HG03439 (cell line): ENCODE measurements around the gene LCE1E.

Source experiments
- ATAC-seq: cut with Tn5 transposase; IDR thresholded peaks from one replicate; pipeline ENCODE4 v1.9.1; 2021; ENCODE audit warnings: mild to moderate bottlenecking, moderate library complexity; ENCODE audit not compliant: unreplicated experiment

Gene LCE1E, protein sequence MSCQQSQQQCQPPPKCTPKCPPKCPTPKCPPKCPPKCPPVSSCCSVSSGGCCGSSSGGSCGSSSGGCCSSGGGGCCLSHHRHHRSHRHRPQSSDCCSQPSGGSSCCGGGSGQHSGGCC

DNA sequence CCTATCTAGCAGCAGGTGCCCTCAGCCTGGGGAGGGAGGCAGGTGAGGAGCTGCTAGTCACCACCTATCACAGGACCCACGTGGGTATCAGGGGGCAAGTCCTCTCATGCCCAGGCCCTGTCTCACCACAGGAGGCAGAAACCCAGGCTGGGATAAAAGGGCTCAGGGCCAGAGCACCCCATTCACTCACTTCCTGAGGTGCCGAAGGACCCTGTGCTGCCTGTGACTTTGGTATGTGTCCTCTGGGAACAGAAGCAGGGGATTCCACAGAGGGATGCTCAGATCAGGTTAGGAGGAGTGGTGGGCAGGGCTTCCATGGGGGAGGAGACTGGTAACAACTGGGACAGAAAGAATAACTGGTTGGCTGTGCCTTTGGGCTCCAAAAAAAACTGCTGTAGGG, at the start of gene LCE1E:
Gene LCE1E, plus strand, starts transcription at position 181 of the 400 bp plus-strand sequence. CDS start 1,043 bp downstream, outside the sequence.
- no peak for ATAC-seq

- no peak for ATAC-seq
Observed at GRCh38 chr1:152737997-152738396, 48.1 kb upstream of the LCE1E start.

DNA sequence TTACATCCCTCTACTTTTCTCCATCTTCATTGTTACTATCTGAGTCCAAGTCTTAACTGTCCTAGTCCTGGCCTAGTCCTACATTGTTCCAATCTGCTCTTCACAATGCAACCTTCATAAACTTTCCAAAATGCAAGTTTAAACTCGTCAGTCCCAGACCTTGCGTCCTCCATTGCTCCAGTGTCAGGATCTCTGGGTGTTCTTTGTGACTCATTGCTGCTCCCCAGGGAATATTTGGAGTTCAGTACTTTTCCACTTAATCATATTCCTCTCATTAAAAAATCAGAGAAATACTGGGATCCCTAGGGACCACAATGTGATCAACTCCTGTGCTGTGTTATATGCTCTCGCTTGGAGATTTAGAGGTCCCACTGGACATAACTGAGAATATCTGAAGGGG, 46.2 kb upstream of the LCE1E start:
- ATAC-seq, result no peak

- no peak for ATAC-seq
Observed at GRCh38 chr1:152741656-152742055, 44.4 kb upstream of the LCE1E start.

DNA sequence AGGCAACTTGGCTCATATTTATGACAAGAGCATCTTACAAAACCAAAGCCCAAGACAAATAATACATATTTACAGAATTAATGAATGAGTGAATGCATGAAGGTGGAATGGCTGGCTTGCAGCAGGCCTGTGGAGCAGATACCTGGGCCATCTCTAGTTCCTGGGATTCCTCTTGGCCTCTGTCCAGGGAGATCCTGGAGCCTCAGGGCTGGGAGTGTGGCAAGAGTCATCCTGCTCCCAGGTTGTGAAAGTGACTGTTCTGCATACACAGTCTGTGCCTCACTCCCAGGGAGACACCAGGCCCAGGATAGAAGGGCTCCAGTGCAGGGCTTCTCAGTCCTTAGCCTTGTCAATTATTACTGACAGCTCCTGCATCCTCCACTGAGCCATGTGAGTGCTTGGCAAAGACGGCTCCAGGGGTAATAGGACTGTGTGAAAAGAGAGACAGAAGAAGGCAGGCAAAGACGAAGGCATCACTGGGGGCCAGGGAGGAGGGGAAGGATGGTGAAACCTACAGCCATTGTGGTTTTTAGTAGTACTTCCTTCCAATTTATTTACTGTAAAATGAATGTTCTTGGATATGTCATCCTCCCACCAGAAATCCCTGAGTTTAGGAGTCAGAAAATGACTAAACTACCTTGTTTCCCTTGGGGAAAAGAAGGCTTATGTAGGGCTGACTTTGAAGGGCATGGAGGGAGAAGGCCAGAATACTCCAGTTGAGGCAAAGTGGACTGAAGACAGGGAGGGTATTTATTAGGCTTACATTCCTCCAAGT, 42.5 kb upstream of the LCE1E start:
- ATAC-seq, result no peak

DNA sequence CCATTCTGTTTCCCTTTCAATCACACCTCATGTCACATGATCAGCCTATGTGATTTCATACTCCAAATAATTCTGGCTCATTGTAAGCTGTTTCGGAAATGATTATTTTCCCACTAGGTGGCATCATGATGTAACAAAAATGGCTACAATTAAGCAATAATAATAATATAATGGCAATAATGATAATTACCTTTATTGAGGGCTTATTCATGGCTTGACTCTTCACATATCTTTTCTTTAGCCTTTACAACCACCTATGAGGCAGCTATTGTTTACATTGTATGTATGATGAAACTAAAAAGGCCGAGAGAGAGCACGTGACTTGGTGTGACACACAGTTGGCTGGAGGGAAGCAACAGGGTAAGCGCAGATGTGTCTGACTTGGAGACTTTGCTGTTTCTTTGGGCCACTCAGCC, 40.8 kb upstream of the LCE1E start:
- ATAC-seq, result no peak

DNA sequence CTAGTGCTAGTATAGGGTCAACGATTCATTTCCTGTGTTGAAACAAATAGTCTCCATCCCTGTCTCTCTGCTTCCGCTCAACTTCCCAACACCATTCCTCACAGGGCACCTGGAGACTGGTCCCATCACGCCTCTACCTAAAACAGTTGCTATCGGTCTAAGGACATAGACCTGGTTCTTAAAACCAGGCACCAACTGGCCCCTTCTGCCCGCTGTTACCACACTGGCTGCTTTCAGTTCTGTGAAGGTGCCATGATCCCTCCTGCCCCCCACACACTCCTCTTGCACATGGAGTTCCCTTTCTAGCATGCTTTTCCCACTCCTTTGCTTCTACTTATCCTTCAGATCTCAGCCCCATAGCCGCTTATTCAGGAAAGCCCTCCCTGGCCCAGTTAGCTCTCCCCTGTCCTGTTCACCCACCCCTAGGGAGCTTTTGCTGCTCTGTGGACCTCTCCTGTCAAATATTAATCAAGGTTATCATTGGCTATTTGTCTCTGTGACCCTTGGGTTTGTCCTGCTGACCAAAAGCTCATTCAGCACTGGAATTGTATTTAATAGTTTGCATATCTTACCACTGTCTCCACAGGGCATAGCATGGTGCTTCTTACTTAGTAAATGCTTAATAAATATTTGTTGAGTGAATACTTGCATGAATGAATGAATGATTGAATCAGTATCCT, 40.2 kb upstream of the LCE1E start:
- no peak for ATAC-seq

DNA sequence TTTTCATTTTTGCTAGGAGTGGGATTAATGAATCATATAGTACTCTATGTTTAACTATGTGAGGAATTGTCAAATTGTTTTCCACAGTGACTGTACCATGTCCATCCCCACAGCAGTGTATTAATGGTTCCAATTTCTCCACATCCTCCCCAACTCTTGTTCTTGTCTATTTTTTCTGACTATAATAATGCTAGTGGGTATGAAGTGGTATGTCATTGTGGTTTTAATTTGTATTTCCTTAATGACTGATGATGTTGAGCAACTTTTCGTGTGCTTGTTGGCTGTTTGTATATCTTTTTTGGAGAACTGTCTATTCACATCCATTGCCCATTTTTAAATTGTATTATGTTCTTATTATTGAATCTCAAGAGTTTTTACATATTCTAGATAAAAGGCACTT, 38.2 kb upstream of the LCE1E start:
- ATAC-seq, result no peak

GRCh38 chr1:152752225-152752624, 33.8 kb upstream of the LCE1E start:
- no peak for ATAC-seq

- no peak for ATAC-seq
Observed at GRCh38 chr1:152753586-152753985, 32.5 kb upstream of the LCE1E start.

GRCh38 chr1:152756872-152757271, 29.2 kb upstream of the LCE1E start:
- no peak for ATAC-seq

DNA sequence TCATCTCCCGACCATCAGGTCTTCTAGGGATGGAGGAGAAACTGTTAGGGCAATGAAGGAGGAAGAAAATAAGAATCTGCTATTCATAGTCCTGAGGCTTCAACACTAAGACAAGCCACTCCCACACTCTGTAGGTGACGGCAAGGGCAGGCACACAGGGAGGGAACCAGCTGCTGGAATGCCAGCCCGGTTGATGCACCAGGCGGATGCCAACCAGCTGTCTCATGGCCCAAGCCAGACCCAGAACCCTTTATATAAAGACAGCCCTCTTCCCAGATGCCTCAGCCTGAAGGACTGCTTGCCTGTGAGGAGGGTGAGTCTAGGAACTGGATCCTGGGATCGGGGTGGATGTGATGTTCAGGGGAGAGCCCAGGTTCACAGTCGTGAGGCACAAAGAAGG, 28.3 kb upstream of the LCE1E start, which contains the start of gene KPRP:
Gene KPRP, plus strand, starts transcription at position 279 of the 400 bp plus-strand sequence. CDS start 1,564 bp downstream, outside the sequence.
- ATAC-seq, result no peak

DNA sequence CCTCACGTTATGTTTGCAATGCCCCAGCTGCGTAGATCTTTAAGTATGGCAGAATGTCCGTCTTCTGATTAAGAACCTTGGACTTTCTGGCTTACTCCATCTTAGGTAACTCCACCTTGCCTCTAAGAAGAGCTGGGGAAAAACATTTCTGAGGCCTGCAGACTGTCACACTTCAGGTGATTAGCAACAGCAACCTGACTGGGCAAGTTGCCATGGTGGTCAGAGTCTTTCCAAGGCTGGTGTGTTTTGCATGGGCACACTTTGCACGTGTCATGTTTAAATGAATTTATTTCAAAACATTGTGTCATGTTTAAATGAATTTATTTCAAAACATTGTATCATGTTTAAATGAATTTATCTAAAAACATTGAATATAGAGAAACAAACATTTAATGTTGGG, 27.4 kb upstream of the LCE1E start:
- no peak for ATAC-seq

- ATAC-seq, result no peak
Observed at GRCh38 chr1:152759453-152760173, 26.4 kb upstream of the LCE1E start.

DNA sequence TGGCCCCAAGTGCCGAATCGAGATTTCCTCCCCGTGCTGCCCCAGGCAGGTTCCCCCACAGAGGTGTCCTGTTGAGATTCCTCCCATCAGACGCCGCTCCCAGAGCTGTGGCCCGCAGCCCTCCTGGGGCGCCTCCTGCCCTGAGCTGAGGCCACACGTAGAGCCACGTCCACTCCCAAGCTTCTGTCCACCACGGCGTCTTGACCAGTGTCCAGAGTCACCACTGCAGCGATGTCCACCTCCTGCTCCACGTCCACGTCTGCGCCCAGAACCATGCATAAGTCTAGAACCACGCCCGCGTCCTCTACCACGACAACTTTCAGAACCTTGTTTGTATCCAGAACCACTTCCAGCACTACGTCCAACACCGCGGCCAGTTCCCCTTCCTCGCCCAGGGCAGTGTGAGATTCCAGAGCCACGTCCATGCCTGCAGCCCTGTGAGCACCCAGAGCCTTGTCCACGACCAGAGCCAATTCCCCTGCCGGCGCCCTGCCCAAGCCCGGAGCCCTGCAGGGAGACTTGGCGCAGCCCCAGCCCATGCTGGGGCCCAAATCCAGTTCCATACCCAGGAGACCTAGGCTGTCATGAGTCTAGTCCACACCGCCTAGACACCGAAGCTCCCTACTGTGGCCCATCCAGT, 25.4 kb upstream of the LCE1E start:
- no peak for ATAC-seq

DNA sequence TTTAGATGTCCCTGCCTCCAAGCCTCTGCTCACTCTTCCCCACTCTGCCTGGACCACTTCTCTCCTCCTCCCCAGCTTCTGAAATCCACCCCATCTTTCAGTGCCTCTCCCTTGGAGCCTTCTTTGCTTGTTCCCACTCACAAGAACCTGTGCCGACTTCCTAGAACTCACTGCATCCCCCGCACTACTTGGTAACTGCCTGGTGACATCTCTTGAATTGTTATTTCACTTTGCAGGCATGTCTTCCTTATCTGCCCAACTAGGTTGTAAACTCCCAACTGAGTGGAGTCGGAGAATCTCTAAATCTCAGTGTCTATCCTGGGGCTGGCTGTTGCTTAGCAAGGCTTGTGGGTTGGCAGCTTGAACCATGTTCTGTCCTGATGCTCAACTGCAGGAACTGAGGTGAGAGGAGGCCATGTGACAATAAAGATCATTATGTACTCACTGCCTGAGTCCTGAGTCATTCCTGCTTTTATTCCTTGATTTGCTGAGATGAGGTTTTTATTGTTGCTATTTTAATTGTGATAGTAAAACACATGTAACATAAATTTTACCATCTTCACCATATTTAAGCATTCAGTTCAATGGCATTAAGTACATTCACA, 24.3 kb upstream of the LCE1E start:
- no peak for ATAC-seq

DNA sequence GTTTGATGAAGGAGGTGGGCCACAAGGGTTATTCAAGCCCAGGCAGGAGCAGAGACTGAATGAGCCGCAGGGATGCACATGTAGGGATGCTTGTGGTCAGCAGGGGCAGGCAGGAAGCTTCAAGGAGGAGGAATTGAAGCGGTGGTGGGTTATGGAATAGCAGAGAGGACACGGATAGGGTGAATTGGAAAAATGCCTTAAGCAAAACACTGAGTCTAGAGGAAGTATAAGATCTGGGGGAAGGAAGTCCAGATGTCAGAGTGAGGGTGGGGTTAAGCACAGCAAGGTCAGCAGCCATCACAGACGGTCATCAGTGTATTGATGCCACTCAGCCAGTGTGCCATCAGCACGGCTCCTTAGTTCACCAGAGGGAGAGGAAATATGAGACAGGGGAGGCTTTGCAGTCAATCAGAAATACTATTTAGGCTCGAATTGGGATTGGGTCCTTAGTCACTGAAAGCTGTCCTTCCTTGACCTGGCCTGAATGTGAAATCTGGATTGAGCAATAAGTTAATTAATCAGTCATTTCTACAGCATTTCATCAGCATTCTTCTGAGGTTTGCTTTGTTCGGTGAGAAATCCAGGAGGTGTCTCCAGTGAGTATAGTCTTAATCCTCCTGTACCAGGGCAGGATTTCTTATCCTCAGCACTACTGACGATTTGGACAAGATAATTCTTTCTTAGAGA, 17.1 kb upstream of the LCE1E start:
- no peak for ATAC-seq

DNA sequence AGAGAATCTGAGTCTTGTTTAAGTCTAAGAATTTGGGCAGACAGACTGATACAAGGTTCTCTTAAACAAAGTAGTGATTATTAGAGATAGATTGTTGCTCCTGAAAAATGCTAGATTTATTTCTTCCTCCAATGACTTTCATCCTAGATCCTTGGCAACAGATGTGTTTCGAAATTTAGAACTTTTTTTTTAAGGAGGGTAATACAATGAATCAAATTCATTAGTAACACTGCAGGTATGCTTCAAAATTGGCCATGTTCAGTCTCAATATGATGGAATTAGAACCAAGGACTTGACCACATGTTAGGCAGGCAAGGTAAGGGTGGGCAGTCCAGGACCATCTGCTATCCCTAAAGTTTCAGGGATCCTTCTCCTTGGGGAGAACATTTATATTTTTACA, 15.6 kb upstream of the LCE1E start:
- ATAC-seq, result no peak

GRCh38 chr1:152774875-152775274, 11.2 kb upstream of the LCE1E start, which contains the start of gene LCE1F:
Gene LCE1F (plus strand): TSS chr1:152775140. CDS start chr1:152776372, 1,232 bp downstream.
- ATAC-seq, result no peak

- ATAC-seq, result no peak
Observed at GRCh38 chr1:152776361-152776760, 9.7 kb upstream of the LCE1E start.
